Stimulated activated CD4-positive, alpha-beta T cell treated with anti-CD3 and anti-CD28 coated beads, Interleukin-4, amount 100 ng/mL, for 48 hours (primary cell): ENCODE results near the gene MPPED1.

Source experiments
- DNase-seq, 2 donors: peaks; one replicate each; pipeline ENCODE4 v3.0.0-alpha.2; 2020; ENCODE audit warnings: low read depth in 2 of 2

Gene MPPED1

DNA sequence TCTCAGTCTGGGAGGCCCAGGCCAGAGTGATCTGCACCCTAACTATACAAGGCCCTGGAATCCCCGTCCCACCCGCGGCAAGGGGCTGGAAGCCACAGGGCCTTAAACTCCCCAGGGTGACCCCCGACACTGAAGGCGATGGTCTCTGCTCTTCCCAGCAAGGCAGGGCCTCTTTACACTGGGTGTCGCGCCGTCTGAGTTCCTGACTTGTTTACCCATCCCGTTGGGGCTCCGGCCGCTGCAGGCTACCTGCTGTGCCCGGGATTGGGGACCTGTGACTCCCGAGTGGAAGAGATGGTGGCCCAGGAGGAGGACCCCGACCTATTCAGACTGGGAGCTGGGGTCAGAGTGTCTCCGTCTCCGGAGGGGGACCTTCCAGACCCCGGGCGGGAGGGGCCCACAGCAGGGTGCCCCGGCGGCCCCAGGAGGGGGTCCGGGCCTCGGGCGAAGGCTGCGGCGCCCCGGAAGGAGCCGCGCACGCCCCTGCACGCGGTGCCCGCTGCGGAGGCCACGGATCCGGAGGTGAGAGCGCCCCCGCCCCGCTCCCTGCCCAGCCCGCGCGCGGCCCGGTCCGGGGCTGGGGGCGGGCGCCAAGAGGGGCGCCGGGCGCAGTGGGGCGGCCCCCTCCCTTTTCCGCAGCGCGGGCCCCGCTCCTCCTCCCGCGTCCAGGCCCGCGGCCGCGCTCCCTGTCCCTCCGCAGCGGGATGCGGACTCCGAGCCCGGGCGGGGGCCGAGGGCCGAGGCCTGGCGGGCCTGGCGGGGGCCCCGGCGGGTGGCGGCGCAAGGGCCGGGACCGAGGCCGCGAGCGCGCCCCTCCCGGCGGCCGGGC is 560 bp upstream of the MPPED1 start:
- no peak for DNase-seq

DNA sequence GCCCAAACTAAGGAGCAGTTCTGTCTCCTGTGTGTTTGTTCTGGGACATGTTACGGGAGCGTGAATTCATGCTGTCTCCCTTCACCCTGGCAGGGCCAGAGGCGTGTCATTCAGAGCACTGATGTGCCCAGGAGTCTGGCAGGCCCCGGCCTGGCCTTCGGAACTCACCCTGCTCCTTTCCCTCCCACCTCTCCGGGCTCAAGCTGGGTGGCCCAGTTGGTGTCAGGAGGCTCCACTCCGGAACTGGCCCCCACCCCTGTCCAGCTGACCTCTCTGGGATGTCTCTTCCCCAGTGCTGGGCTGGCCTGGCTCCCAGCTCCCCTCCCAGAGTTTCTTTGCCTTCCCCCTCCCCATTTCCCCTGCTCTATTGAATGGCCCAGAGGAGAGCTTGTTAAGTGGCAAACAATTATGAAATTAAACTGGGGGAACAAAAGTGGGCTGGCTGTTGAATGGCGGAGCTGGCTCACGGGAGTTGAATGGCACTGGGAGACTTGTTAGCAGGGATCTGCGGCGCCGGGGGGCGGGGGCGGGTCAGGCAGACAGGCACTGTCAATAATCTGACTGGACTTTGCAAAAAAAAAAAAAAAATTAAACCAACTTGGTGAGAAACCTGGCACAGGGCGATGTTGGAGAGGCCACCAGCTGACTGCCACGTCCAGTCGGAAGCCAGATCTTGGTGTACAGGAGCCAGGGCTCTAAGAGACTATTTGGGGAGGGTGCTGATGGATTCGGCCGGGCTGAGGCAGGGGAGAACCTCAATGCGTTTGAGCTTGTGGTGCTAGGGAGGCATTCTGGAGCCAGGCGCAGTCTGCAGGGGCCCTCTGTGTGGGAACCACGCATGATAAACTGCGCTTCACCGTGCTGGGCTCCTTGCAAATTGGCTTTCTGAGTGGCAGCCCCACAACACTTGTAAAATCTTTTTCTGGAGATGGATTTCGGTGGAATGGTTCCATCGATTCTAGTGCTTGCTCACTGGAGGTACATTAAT is 1.3 kb downstream of the MPPED1 start:
- no peak for DNase-seq

DNA sequence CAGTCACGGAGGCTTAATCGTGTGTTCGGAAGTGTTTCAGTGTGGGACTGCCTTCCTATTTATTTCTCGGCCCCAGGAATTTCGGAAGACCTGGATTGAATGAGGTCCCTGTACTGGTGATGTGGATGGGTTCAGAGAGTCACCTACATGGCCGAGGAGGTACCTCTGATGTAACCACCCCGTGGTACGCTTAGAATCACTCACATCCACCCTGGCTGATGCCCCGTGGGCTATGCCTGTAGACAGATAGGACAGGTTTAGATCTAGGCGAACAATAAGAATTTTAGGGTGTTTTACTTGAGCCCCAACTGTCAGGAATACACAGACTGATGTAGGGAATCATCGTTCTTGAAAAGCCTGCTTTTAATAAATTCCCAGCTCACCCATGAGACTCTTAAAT is 2.0 kb downstream of the MPPED1 start:
- no peak for DNase-seq

DNA sequence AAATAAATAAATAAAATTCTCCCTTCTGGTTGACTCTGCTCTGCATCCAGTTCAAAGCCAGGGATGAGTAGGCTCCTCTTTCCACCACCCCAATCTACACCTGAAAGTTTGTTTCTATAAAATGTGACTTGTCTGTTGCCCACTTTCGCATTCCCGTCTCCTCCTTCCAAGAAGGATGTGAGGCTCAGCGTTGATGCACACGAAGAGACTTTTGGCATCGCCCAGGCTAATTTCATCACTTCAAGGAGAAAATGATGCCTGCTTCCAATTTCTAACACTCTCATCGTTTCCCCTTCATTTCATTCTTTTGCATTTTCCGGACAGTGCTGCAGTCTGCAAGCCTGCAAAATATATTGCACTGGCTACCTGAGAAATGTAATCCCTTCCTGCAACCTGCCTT is 3.9 kb downstream of the MPPED1 start:
- DNase-seq: no peak

DNA sequence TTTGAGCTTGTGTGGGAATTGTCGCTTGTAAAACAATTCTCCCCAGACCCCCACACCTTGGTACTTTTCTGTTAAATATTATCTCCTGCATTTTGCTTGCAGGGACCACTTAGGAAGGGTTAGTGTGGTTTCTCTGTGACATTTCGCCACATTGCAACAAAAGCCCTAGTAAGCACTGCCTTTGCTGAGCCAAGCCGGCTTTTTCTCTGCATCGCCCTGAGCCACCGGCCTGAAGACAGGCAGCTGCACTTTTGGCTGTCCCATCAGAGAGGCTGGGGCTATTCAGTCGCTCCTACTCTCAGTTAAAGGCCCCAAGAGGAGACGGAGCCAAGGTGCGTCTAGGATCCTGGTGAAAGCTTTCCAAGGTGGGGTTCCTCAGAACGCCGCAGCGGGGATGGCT is 5.7 kb downstream of the MPPED1 start:
- DNase-seq: no peak

DNA sequence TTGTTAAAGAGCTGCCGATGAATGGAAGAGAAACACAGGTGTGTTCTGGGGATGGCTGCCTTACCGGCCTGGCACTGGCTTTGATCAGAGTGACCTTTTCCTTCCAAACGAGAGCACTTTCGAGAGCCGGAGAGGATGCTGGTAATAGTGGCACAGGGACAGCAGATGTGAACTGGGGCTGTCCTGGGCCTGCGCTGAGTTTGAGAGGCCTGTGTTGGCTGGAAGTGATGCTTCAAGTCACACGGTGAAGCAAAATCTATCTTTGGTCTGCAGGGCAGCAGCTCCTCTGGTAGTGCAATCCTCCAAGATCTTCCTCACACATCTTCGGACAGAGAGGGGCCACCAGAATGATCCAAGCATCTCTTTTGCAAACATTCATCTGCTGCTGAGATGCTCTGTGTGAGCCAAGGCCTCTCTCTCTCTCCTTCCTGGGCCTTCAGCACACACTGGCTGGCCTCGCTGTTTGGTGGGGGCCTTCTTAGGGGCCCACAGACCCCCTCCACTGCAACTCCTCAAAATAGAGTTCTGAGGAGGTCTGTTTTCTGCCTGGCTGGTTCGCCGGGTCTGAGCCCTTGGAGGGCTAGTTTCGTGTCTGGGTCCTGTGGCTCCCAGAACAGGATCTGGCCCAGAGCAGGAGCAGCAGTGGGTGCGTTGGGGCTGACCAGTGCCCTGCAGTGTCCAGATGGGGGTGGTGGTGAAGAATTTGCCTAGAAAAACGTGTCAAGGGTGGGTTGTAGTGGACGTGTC is 6.4 kb downstream of the MPPED1 start:
- no peak for DNase-seq

DNA sequence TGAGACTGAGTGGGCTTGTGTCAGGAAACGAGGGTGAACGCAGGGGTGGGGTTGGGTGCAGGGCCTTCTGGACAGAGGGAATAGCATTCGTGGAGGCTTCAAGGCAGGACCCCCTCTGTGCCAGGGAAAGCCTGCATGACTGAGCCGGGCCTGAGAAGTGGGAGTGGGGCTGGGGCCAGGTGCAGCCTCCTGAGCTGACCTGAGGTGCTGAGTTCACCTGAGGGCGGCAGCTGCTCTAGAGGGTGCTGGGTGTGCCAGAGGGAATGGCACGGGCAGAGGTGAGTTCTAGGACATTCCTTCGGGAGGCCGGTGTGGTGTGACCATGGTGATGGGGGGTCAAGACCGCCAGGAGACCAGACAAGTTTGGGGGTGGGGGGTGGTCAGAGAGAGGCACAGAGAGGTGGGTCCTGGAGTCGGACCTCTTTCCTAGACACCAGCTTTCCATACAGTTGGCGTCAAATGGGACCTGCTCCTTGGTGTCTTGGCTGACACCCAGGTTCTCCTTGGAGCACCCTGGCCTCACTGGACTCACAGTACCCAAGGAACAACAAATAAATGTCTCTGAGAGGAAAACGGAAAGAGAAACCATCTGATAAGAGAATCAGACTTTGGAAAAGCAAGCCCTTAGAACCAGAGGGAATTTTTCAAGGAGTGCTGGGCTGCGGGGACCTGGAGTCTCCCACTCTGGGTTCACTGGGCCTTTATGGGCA is 7.7 kb downstream of the MPPED1 start:
- no peak for DNase-seq

DNA sequence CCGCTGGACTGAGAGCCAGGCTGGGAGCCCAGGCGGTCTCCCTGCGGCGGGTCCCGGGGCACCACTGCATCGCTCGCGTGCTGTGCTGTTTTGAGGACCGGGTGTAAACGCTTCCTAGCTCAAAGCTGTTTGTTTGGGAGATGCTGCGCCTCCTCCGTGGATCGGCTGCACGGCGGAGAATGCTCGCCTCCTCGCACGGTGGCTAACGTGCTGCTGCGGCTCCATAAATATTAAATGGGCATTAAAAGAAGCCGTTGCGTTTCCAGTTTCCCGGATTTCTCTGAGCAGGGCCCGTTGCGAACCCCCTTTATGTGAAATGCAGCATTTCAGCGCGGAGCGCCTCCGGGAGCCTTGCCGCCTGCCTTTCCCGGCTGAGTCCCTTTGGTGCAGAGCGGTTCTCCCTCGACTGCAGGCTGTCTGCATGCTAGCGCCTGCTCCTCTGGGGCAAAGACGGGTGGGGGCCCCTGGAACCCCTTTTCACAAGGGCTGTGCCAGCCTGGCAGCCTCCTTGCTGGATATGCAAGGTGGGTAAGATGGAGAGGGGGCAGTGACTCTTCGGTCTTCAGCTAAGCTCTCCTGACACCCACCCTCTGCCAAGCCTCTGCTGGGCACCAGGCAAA is 9.3 kb downstream of the MPPED1 start:
- no peak for DNase-seq

DNA sequence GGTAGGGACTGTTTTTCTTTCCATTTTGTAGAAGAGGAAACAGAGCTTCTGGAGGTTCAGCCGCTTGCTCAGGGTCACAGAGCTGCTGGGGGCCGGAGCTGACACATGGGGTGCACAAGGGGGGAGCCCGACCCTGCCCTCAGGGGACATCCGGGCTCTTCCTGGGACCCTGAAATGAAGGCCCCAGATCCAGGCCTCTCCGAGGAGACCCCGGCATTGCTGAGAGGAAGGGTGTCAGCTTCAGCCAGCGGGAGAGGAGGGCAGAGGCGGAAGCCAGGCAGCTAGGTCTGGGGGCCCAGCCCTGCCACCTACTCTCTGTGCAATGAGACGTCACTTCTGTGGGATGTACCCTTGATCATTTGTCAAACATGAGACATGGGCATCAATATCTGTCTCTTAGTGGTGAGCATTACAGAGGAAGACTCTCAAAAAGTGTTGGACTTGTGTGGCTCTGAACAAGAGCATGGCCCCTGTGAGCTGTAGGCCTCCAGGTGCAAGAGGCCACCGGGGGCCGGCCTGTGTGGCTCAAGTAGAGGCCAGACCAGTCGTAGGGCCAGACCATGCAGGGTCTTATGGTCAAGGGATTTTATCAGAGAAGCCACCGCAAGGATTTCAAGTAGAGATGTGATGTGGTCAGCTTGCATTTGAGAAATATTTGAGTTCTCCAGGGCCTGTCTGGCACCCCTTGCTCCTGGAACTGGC is 10.3 kb downstream of the MPPED1 start:
- DNase-seq: no peak

DNA sequence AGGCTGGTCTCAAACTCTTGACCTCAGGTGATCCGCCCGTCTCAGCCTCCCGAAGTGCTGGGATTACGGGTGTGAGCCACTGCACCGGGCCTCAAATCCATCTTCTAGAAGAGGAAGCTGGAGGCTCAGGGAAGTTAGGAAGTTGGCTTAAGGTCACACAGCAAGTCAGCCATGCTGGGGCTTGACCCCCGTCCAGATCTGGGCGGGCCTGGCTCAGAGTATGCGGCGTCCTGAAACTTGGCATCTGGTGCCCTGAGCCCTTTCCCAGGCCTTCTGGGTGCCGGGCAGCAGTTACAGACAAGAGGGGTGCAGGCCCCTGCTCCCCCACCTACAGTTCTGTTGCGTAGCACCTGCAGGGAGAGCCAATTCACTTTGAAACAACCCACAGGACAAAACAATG is 11.2 kb downstream of the MPPED1 start:
- no peak for DNase-seq

DNA sequence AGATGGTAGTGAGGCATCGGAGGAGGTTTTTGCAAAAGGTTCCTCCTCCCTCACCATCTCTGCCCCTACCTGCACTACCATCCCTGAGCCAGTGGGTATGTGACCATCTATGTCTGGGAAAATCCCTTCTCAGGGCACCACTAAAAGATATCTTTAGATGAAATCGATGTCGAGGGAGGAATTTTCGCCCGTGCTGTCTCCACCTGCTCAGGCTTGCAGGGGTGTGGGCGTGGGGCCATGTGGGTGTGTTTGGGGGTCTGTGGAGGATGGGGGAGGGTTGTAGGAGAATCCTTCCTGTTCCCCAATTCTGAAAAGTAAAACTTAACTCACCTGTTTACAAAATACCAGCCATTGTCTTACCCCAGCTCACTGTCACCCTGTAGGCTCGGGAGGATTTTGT is 12.4 kb downstream of the MPPED1 start:
- DNase-seq: no peak

DNA sequence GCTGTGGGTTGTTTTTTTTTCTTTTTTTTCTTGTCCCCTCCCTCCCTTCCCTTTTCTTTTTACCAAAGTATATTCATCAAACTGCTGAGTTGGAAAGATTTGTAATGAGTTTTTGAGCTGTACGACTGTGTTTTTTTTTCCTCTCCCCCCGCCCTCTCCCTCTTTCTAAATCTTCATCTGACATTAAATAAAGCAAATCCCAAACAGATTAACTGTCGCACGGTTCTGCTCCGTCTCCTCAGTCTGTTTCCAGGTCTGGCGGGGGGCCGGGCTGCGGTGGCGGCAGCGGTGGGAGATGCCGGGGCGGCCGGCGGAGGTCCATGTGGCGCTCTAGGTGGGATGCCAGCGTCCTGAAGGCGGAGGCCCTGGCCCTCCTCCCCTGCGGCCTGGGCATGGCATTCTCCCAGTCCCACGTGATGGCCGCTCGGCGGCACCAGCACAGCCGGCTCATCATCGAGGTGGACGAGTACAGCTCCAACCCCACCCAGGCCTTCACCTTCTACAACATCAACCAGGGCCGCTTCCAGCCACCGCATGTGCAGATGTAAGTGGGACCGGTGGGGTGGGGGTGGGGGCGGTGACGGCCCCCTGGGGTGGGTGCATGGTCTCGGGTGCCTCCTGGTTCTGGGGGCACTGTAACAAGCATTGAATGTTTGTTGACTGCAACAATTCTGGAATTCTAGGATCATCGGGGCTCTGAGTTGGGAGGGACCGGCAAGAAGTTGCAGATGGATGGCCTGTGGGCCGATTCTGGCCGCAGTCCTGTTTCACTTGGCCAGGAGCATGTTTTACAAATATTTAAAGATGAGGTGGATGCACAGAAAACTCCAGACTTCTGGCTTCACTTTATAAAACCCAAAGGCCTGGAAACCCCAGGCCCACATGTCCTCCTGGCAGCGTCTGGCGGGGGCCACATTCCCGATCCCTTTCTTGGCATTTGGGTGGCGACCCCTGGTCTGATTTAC is 13.1 kb downstream of the MPPED1 start:
- no peak for DNase-seq

DNA sequence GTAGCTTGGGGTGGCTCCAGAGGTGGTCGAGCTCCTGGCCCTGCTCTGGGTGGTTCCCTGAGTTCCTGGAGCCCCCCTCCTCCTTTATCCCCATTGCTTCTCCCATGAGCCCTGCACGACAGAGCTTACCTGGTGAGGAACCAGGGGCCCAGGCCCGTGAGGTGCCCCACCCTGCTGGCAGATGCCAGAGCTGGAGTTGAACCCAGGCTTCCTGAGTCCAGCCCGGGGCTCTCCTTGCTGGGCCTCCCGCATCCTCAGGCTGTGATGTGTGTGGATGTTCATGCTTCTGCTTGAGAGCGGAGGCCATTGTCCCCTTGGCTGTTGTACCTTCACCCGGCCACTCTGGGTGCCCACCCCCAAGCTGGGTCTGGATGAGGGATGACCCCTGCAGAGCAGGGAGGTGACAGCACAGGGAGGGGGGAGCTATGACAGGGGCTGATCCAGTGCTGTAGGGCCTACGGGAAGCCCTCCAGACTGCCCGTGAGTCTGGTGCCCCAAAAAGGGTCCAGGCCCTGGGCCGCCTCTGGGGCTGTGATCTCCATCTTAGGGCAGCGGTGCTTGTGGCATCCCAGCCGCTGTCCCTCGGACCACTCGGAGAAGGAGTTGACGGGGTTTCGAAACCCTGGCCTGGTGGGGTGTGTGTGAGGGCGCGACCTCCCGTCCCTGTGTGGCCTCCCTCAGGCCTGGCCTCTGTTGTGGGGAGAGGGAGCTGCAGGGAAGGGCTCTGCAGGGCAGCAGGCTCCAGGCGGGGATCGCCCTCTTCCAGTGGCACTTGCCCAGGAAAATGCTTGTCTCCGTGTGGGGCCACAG is 14.4 kb downstream of the MPPED1 start:
- no peak for DNase-seq

DNA sequence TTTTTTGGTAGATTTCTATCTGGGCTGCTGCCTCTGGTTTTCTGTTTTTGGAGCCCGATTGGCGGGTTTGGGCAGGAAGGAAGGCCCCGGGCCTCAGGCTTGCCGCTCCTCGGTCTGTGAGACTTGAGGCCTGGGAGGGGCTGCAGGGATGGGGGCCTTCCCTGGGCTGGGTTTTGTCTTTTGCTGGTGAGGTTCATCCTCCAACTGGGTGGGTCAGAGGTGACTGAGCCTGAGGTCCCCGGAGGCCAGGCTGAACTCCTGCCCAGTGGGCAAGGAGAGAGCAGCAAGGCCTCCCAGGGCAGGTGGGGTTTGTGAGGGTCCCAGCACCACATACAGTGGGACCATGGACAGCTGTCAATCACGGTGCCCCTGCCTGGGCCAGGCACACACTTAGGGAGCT is 15.0 kb downstream of the MPPED1 start:
- no peak for DNase-seq

DNA sequence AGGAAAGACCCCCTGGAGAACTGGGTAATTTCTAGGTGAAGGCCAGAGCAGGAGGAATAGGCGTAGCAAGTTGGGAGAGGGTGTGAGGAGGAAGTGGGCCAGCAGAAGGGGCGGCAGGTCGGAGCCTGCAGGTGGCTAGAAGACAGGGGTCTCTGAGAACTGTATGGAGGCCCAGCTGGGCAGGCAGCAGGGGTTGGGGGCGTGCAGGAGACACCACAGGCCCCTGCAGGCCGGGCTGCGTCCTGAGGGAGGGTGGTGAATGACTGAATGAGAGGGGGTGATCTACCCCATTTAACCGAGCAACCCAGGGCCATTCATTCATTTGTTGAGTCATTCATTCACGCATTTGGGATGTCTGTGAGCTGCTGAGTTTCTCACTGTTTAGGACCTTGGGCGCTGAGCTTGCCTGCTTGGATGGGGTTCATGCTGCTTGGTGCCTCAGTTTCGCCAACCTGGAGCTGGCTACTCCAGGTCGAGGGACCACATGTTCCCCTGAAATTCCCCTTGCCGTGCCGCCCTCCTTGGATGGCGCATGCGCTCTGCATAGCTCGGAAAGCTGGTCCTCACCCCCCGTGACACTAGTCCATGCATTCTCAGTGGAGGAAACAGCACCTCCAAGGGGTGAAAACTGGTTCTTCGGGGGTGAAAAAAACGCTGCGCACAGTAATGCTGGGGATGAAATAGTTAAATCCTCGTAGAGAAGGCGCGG is 15.6 kb downstream of the MPPED1 start:
- DNase-seq: no peak

DNA sequence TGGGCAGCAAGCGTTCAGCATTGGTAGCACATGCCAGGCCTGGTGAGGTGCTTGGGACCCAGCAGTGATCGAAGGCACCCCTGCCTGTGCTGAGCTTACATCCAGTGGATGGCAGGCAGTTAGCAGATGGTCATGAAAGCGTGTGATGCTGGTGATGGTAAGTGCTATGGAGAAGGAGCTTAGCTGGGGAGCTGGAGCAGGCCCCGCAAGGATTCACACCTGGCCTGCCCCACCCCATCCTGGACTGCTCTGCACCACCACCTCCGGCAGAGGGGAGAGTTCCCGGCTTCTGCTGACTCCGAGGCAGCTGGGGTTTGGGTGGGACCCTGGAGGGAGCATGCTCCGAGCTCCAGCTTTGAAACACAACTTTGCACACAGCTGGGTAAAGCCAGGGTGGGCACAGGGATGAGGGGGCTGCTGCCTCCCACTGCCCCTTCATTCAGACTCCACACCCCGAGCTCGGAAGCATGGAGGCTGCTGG is 16.2 kb downstream of the MPPED1 start:
- DNase-seq: no peak

DNA sequence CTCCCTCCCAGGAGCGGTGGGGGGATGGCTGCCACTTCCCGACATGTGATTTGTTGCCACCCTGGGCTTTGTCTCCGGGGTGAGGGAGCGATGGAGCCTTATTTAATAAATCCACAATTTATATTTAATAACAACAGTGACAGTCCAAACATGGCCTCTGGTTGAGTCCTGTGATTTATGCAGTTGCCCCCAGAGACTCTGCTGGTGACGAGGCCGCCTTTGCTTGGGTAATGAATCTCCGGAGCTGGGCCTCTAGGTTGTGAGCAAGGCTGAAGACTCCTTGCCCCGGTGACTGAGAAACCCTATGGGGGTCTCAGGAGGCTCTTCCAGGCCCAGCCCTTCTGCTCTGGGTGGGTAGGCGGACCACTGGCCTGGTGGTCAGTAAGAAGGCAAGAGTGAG is 16.7 kb downstream of the MPPED1 start:
- no peak for DNase-seq

DNA sequence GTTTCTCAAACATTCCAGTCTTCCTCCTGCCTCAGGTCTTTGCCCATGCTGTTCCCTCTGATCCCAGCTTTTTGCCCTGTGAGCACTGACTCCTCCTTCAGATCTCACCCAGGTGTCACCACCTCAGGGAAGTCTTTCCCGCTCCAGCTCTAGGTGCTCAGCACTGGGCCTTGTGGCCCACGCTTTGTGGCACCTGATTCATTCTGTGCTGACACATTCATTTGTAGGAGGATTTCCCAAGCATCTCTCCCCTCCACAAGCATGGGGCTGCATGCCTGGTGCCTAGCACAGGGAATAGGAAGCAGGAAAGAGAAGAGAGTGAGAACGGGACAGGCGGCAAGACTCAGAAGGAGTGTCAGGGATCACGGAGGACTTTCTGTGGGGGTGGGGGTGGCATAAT is 17.6 kb downstream of the MPPED1 start:
- DNase-seq: no peak
